ENCODE results near the gene FRMD8.

- TF ChIP-seq TEAD4 (IDR thresholded peaks at IDR 0.05) (no peak), REST (IDR thresholded peaks at IDR 0.05; ENCODE audit: low read depth) (no peak), RAD21 (IDR thresholded peaks at IDR 0.05; ENCODE audit: low read depth) (no peak), FOXM1 (IDR thresholded peaks at IDR 0.05; ENCODE audit: borderline replicate concordance, low read depth) (no peak), MAX (IDR thresholded peaks at IDR 0.05) (no peak), EP300 (IDR thresholded peaks at IDR 0.05; ENCODE audit: borderline replicate concordance) (no peak), YY1 (IDR thresholded peaks at IDR 0.05; ENCODE audit: low read depth) (no peak), CREB1 (IDR thresholded peaks at IDR 0.05; ENCODE audit: low read depth) (no peak)
These were observed 18.4 kb downstream of the FRMD8 start for GRCh38 chr11:65404638-65405339.
